ENCODE data around the gene PHKA2.

DNA sequence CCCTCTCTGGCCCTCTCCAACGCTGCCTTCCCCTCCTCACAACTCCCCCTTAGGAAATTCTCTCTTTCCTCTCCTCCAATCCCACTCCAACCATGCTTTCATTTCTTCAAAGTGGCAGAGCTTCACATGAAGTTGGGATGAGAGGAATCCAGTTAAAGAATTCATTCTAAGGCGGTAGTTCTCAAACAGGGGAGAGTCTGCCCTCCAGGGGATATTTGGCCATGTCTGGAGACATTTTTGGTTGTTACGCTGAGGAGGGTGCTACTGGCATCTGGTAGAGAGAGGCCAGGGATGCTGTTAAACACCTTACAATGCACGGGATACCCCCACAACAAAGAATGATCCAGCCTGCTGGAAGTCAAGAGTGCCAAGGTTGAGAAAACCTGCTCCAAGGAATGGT lies 40.5 kb upstream of the PHKA2 start:
- TF ChIP-seq POLR2A (IDR thresholded peaks at IDR 0.05) (no peak), POLR2AphosphoS5 (IDR thresholded peaks at IDR 0.05) (no peak)
- TF ChIP-seq, protein P1, sequence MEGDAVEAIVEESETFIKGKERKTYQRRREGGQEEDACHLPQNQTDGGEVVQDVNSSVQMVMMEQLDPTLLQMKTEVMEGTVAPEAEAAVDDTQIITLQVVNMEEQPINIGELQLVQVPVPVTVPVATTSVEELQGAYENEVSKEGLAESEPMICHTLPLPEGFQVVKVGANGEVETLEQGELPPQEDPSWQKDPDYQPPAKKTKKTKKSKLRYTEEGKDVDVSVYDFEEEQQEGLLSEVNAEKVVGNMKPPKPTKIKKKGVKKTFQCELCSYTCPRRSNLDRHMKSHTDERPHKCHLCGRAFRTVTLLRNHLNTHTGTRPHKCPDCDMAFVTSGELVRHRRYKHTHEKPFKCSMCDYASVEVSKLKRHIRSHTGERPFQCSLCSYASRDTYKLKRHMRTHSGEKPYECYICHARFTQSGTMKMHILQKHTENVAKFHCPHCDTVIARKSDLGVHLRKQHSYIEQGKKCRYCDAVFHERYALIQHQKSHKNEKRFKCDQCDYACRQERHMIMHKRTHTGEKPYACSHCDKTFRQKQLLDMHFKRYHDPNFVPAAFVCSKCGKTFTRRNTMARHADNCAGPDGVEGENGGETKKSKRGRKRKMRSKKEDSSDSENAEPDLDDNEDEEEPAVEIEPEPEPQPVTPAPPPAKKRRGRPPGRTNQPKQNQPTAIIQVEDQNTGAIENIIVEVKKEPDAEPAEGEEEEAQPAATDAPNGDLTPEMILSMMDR (IDR thresholded peaks at IDR 0.05): no peak
